Activated CD4-positive, alpha-beta T cell treated with anti-CD3 and anti-CD28 coated beads for 36 hours (primary cell): ENCODE data around the gene TCHH. TPM values are rescaled to one million over a fixed set of nuclear protein-coding genes. Genes with fewer than 3 reads are reported as not detected.

Experiments
- ATAC-seq: fragments of 200-7000 bp; cut with Tn5 transposase; one replicate; pipeline ENCODE4 v1.10.0; 2021; ENCODE audit warnings: mild to moderate bottlenecking, moderate library complexity
- CTCF ChIA-PET: fragments of 350-600 bp; sonication (Branson Sonifier 250); formaldehyde crosslinking; loops from one replicate; lab custom pipeline; 2021; ENCODE audit warnings: antibody characterized with exemption; lab: Charles Lee
- POLR2A ChIA-PET: fragments of 350-600 bp; sonication (Branson Sonifier 250); formaldehyde crosslinking; loops from one replicate; lab custom pipeline; 2021; ENCODE audit warnings: antibody characterized with exemption, inconsistent platforms; lab: Charles Lee
- DNase-seq: peaks from one replicate; pipeline ENCODE4 v3.0.0-alpha.2; 2020
- H3K27ac Mint-ChIP-seq: one replicate; pipeline ENCODE4 v1.8.0; 2021; ENCODE audit warnings: mixed read lengths
- H3K27me3 Mint-ChIP-seq: one replicate; pipeline ENCODE4 v1.8.0; 2021; ENCODE audit warnings: mixed read lengths
- H3K36me3 Mint-ChIP-seq: one replicate; pipeline ENCODE4 v1.8.0; 2021; ENCODE audit warnings: low read depth, mixed read lengths
- H3K4me1 Mint-ChIP-seq: one replicate; pipeline ENCODE4 v1.8.0; 2021; ENCODE audit warnings: mixed read lengths
- H3K4me3 Mint-ChIP-seq: one replicate; pipeline ENCODE4 v1.8.0; 2021; ENCODE audit warnings: mild to moderate bottlenecking, moderate library complexity, mixed read lengths
- H3K9me3 Mint-ChIP-seq: one replicate; pipeline ENCODE4 v1.8.0; 2021; ENCODE audit warnings: low read depth, mixed read lengths
- intact Hi-C, 2 experiments: fragments of 100-400 bp; cut with DNase I in 1 of 2; cut with micrococcal nuclease in 1 of 2; formaldehyde crosslinking; loops; one replicate each; pipeline versions ENCODE4 v1.14.2 to v1.15.1; 2022 to 2024; cut with DNase I, micrococcal nuclease
- total RNA-seq, 2 experiments: library from RNA; stranded (reverse); gene quantifications; one replicate each; pipeline ENCODE4 v1.2.3, GENCODE V29; 2021

Gene TCHH
- total RNA-seq, 2 experiments from 2014 or later = 0.05 TPM; not detected in 1

- ATAC-seq (no peak), DNase-seq (no peak)
- H3K9me3 Mint-ChIP-seq = no peaks in the 10 kb centered on the region
- H3K4me3 Mint-ChIP-seq = no peak overlapping the region
- H3K27ac Mint-ChIP-seq = no peak overlapping the region
- ChIA-PET POLR2A (no interaction called here), CTCF (interaction anchor here (1.0 to 1.5 kb wide), 3 partner anchors 9 to 397 kb away, joined by 3 to 4 read pairs (median 4); no protein-coding TSS in a partner anchor)
- peaks cover 22% of the 10 kb centered on the region for H3K27me3 Mint-ChIP-seq
- intact Hi-C loops = no loop called here
- no peaks in the 10 kb centered on the region for H3K4me1 Mint-ChIP-seq
- H3K36me3 Mint-ChIP-seq = no peaks in the 10 kb centered on the region
These were observed 53.3 kb downstream of the TCHH start for GRCh38 chr1:152061952-152062351.

Other genes with a start within 250 kb of the TCHH start
- gene THEM4, start 205.9 kb downstream of the TCHH start, total RNA-seq = 10 to 100 TPM; 23.9 to 26.0 TPM
- gene S100A10, start 121.6 kb downstream of the TCHH start, total RNA-seq = 100 to 1,000 TPM; 230 to 246 TPM
- gene S100A11, start 78.4 kb downstream of the TCHH start, total RNA-seq = 100 to 1,000 TPM; 264 to 361 TPM
- not detected for gene TCHHL1, start 26.4 kb downstream of the TCHH start, total RNA-seq
- not detected for gene RPTN, start 43.8 kb upstream of the TCHH start, total RNA-seq
- gene HRNR, start 108.7 kb upstream of the TCHH start, total RNA-seq = not detected
- not detected for gene FLG, start 209.8 kb upstream of the TCHH start, total RNA-seq
- gene FLG2, start 244.6 kb upstream of the TCHH start, total RNA-seq = not detected